DOHH2 (cell line): ENCODE data around the gene SPPL2A.

Experiments
- H3F3A ChIP-seq: fragments of 200-600 bp; sonication (generic), shearing (Covaris generic); 2 replicates; pipeline ENCODE4 v1.6.0; 2016; ENCODE audit warnings: antibody characterized with exemption, mild to moderate bottlenecking; ENCODE audit not compliant: control insufficient read depth, insufficient read depth
- H3K27ac ChIP-seq: fragments of 200-600 bp; sonication (generic); 2 replicates; pipeline ENCODE4 v1.5.1; 2014; ENCODE audit warnings: low read depth, mild to moderate bottlenecking, low read length, moderate library complexity
- H3K27me3 ChIP-seq: fragments of 200-600 bp; sonication (generic); 2 replicates; pipeline ENCODE4 v1.6.1; 2014; ENCODE audit warnings: mild to moderate bottlenecking, low read length, mixed read lengths; ENCODE audit not compliant: control insufficient read depth
- H3K36me3 ChIP-seq: fragments of 200-600 bp; sonication (generic); 2 replicates; pipeline ENCODE4 v1.6.1; 2014; ENCODE audit warnings: mild to moderate bottlenecking, low read length, moderate library complexity, mixed read lengths; ENCODE audit not compliant: control insufficient read depth
- H3K4me1 ChIP-seq: fragments of 200-600 bp; sonication (generic); 2 replicates; pipeline ENCODE4 v1.6.1; 2014; ENCODE audit warnings: mild to moderate bottlenecking, low read length, mixed read lengths; ENCODE audit not compliant: control insufficient read depth
- H3K4me2 ChIP-seq: fragments of 200-600 bp; sonication (generic); 2 replicates; pipeline ENCODE4 v1.6.0; 2014; ENCODE audit warnings: mild to moderate bottlenecking, low read length, moderate library complexity
- H3K4me3 ChIP-seq: fragments of 200-600 bp; sonication (generic); 2 replicates; pipeline ENCODE4 v1.5.1; 2014; ENCODE audit warnings: mild to moderate bottlenecking, low read length, mixed read lengths
- H3K79me2 ChIP-seq: fragments of 200-600 bp; sonication (generic); 2 replicates; pipeline ENCODE4 v1.6.1; 2014; ENCODE audit warnings: mild to moderate bottlenecking, low read length, mixed read lengths; ENCODE audit not compliant: control insufficient read depth
- H3K9me2 ChIP-seq: fragments of 200-600 bp; sonication (generic); replicated peaks from 2 replicates; pipeline ENCODE4 v1.6.1; 2014; ENCODE audit warnings: mild to moderate bottlenecking, low read length, mixed read lengths; ENCODE audit not compliant: control insufficient read depth
- H3K9me3 ChIP-seq: fragments of 200-600 bp; sonication (generic); 2 replicates; pipeline ENCODE4 v1.6.1; 2014; ENCODE audit warnings: antibody characterized with exemption, low read length, mixed read lengths; ENCODE audit not compliant: control insufficient read depth, insufficient read depth
- H4K20me1 ChIP-seq: fragments of 200-600 bp; sonication (generic); 2 replicates; pipeline ENCODE4 v1.6.0; 2014; ENCODE audit warnings: low read depth, mild to moderate bottlenecking, antibody characterized with exemption, low read length, moderate library complexity; ENCODE audit not compliant: control insufficient read depth, insufficient read depth
- CTCF ChIP-seq: fragments of 200-600 bp; sonication (generic); IDR thresholded peaks from one replicate; pipeline ENCODE4 v1.5.1; 2014; ENCODE audit warnings: antibody characterized with exemption, mild to moderate bottlenecking, low read depth, low read length; ENCODE audit not compliant: poor library complexity, severe bottlenecking
- EZH2phosphoT487 ChIP-seq: fragments of 200-600 bp; sonication (generic); IDR thresholded peaks from 2 replicates; pipeline ENCODE4 v1.6.1; 2017; ENCODE audit warnings: borderline replicate concordance, mild to moderate bottlenecking, antibody characterized with exemption, low read length, moderate library complexity, mixed read lengths

The SPPL2A gene

GRCh38 chr15:50744601-50745000 lies 20.9 kb downstream of the SPPL2A start:
- H3K4me2 ChIP-seq = no peak overlapping the region

GRCh38 chr15:50740955-50741354 lies 24.6 kb downstream of the SPPL2A start:
- no peak for TF ChIP-seq EZH2phosphoT487
- H3K36me3 ChIP-seq = peaks cover 7% of the 10 kb centered on the region

More at GRCh38 chr15:50744601-50745000, 20.9 kb downstream of the SPPL2A start:
- no peaks in the 10 kb centered on the region for H3K9me2 ChIP-seq
- no peak overlapping the region for H3K4me3 ChIP-seq
- H3K9me3 ChIP-seq = no peaks in the 10 kb centered on the region
- no peaks in the 10 kb centered on the region for H4K20me1 ChIP-seq
- no peaks in the 10 kb centered on the region for H3F3A ChIP-seq
- H3K79me2 ChIP-seq = no peaks in the 10 kb centered on the region
- no peaks in the 10 kb centered on the region for H3K4me1 ChIP-seq
- TF ChIP-seq CTCF = no peak
- no peak for TF ChIP-seq EZH2phosphoT487
- no peak overlapping the region for H3K27ac ChIP-seq
- no peaks in the 10 kb centered on the region for H3K27me3 ChIP-seq
- peaks cover 13% of the 10 kb centered on the region for H3K36me3 ChIP-seq

GRCh38 chr15:50736823-50737222 lies 28.7 kb downstream of the SPPL2A start:
- H3K27ac ChIP-seq = no peak overlapping the region
- H4K20me1 ChIP-seq = no peaks in the 10 kb centered on the region
- peaks cover 27% of the 10 kb centered on the region for H3K36me3 ChIP-seq
- no peak overlapping the region for H3K4me2 ChIP-seq
- no peaks in the 10 kb centered on the region; the same call in 1 of the 2 replicates for H3F3A ChIP-seq
- no peak for TF ChIP-seq EZH2phosphoT487
- no peak for TF ChIP-seq CTCF
- no peaks in the 10 kb centered on the region for H3K9me3 ChIP-seq
- H3K27me3 ChIP-seq = no peaks in the 10 kb centered on the region
- no peaks in the 10 kb centered on the region for H3K9me2 ChIP-seq
- no peaks in the 10 kb centered on the region for H3K79me2 ChIP-seq
- no peaks in the 10 kb centered on the region for H3K4me1 ChIP-seq
- H3K4me3 ChIP-seq = no peak overlapping the region

More at GRCh38 chr15:50740955-50741354, 24.6 kb downstream of the SPPL2A start:
- H3K27ac ChIP-seq = no peak overlapping the region
- no peak overlapping the region for H3K4me2 ChIP-seq
- no peaks in the 10 kb centered on the region; the same call in 1 of the 2 replicates for H3F3A ChIP-seq
- no peaks in the 10 kb centered on the region for H4K20me1 ChIP-seq
- no peaks in the 10 kb centered on the region for H3K9me2 ChIP-seq
- H3K4me1 ChIP-seq = no peaks in the 10 kb centered on the region
- H3K4me3 ChIP-seq = no peak overlapping the region
- no peaks in the 10 kb centered on the region for H3K9me3 ChIP-seq
- no peaks in the 10 kb centered on the region for H3K27me3 ChIP-seq
- H3K79me2 ChIP-seq = no peaks in the 10 kb centered on the region

- Histone ChIP-seq H3K79me2 (no peaks in the 10 kb centered on the region), H3K4me2 (no peak overlapping the region), H4K20me1 (no peaks in the 10 kb centered on the region), H3F3A (no peaks in the 10 kb centered on the region; the same call in 1 of the 2 replicates), H3K9me3 (no peaks in the 10 kb centered on the region), H3K36me3 (peaks cover 30% of the 10 kb centered on the region), H3K4me3 (no peak overlapping the region), H3K27me3 (no peaks in the 10 kb centered on the region), H3K27ac (no peak overlapping the region), H3K4me1 (no peaks in the 10 kb centered on the region), H3K9me2 (no peaks in the 10 kb centered on the region)
- no peak for TF ChIP-seq CTCF
- no peak for TF ChIP-seq EZH2phosphoT487
Measured at GRCh38 chr15:50735156-50735555, 30.4 kb downstream of the SPPL2A start.
